HepG2 (cell line): ENCODE results near the gene IPO13. TPM values are rescaled to one million over a fixed set of nuclear protein-coding genes. Genes with fewer than 3 reads are reported as not detected.

ENCODE experiments used
- CHCHD3 ChIP-seq: sonication (generic); formaldehyde crosslinking; IDR thresholded peaks from 2 replicates; pipeline ENCODE4 v1.8.0; 2022; ENCODE audit warnings: mild to moderate bottlenecking, missing genetic modification reagents, moderate library complexity
- CREM ChIP-seq, 2 experiments: sonication (generic) in 1 of 2; formaldehyde crosslinking in 1 of 2; IDR thresholded peaks; 2 replicates each; pipeline versions ENCODE4 v1.4.0 to v1.6.1; 2016 to 2020; ENCODE audit warnings: antibody characterized with exemption in 1 of 2, mild to moderate bottlenecking in 1 of 2, missing genetic modification reagents in 1 of 2
- FOXA1 ChIP-seq, 2 experiments: fragments of 450-650 bp in 1 of 2; sonication (generic) in 1 of 2; formaldehyde crosslinking in 1 of 2; IDR thresholded peaks; 2 replicates each; pipeline versions ENCODE4 v1.4.0 to v1.6.1; 2016 to 2020; ENCODE audit warnings: missing genetic modification reagents in 1 of 2
- LCORL ChIP-seq, 2 experiments: fragments of 450-650 bp in 1 of 2; sonication (generic) in 1 of 2; formaldehyde crosslinking in 1 of 2; IDR thresholded peaks; 2 replicates each; pipeline versions ENCODE4 v1.5.0 to v1.6.1; 2017 to 2020; ENCODE audit warnings: antibody characterized with exemption in 1 of 2, missing genetic modification reagents in 1 of 2
- RORA ChIP-seq: sonication (generic); formaldehyde crosslinking; IDR thresholded peaks from 2 replicates; pipeline ENCODE4 v1.5.0; 2020; ENCODE audit warnings: mild to moderate bottlenecking, missing genetic modification reagents, moderate library complexity
- SMYD3 ChIP-seq: sonication (generic); formaldehyde crosslinking; IDR thresholded peaks from 2 replicates; pipeline ENCODE4 v1.8.1; 2023; ENCODE audit warnings: mild to moderate bottlenecking, missing genetic modification reagents
- WIZ ChIP-seq: sonication (generic); formaldehyde crosslinking; IDR thresholded peaks from 2 replicates; pipeline ENCODE4 v1.5.1; 2020; ENCODE audit warnings: mild to moderate bottlenecking, missing genetic modification reagents
- YY1 ChIP-seq: IDR thresholded peaks from 2 replicates; pipeline ENCODE4 v1.6.1; 2011; ENCODE audit warnings: low read length, low read depth, moderate library complexity, mild to moderate bottlenecking; ENCODE audit not compliant: insufficient read depth, insufficient replicate concordance
- ZEB1 ChIP-seq: IDR thresholded peaks from 2 replicates; pipeline ENCODE4 v1.6.1; 2012; ENCODE audit warnings: mild to moderate bottlenecking, low read depth, inconsistent platforms; ENCODE audit not compliant: insufficient replicate concordance
- ZFAT ChIP-seq: sonication (generic); formaldehyde crosslinking; conservative IDR thresholded peaks from 2 replicates; pipeline ENCODE4 v1.8.1; 2023; ENCODE audit warnings: missing genetic modification reagents, inconsistent platforms
- ZNF207 ChIP-seq: fragments of 450-650 bp; IDR thresholded peaks from 2 replicates; pipeline ENCODE4 v1.6.1; 2016; ENCODE audit warnings: antibody characterized with exemption, borderline replicate concordance
- ZNF280B ChIP-seq: sonication (generic); formaldehyde crosslinking; IDR thresholded peaks from 2 replicates; pipeline ENCODE4 v1.5.0; 2020; ENCODE audit warnings: missing genetic modification reagents, mild to moderate bottlenecking, borderline replicate concordance
- ZNF281 ChIP-seq: sonication (generic); formaldehyde crosslinking; IDR thresholded peaks from 2 replicates; pipeline ENCODE4 v1.4.0; 2020; ENCODE audit warnings: missing genetic modification reagents, borderline replicate concordance
- ZNF772 ChIP-seq: sonication (generic); formaldehyde crosslinking; IDR thresholded peaks from 2 replicates; pipeline ENCODE4 v1.5.0; 2020; ENCODE audit warnings: mild to moderate bottlenecking, missing genetic modification reagents
- polyA plus RNA-seq, 8 experiments: library from polyadenylated mRNA; depleted of rRNA in 3 of 8; stranded (reverse) in 7 of 8; unstranded in 1 of 8; fragments of >200 nt; fragmentation: Illumina TruSeq in 4 of 8; extraction: Trizol in 4 of 8; gene quantifications; 2 replicates each; pipeline versions ENCODE4 v1.2.1 to v1.2.3, GENCODE V29; 2011 to 2016; ENCODE audit warnings: low read depth in 4 of 8, missing spikeins in 1 of 8, mixed read lengths in 1 of 8; ENCODE audit not compliant: insufficient read depth in 1 of 8
- total RNA-seq, 5 experiments: library from RNA; depleted of rRNA; stranded (reverse); fragments of >200 nt; fragmentation: Illumina TruSeq; extraction: Trizol; gene quantifications; 2 replicates each; pipeline ENCODE4 v1.2.3, GENCODE V29; 2016; ENCODE audit warnings: low read depth in 1 of 5
- TF ChIP-seq, protein P1 (sequence below): sonication (generic); formaldehyde crosslinking; IDR thresholded peaks from 2 replicates; pipeline ENCODE4 v1.4.0; 2020; ENCODE audit warnings: missing genetic modification reagents
- TF ChIP-seq, protein P2 (sequence below): sonication (generic); formaldehyde crosslinking; IDR thresholded peaks from 2 replicates; pipeline ENCODE4 v1.5.1; 2020; ENCODE audit warnings: mild to moderate bottlenecking, missing genetic modification reagents, moderate library complexity

The IPO13 gene
- total and polyA plus RNA-seq, 2 of the 13 experiments (the other 11 are each of a cell fraction or from before 2014, with no cell fraction given), result 12.9 to 15.6 TPM

GRCh38 chr1:43935711-43936427 is 10.9 kb upstream of the IPO13 start (continued):
- TF ChIP-seq ZFAT (CRISPR knock-in tag), result 0 out of 2 replicates have a peak, but pooled peaks have one; percentile 5
- TF ChIP-seq FOXA1 (IDR thresholded peaks at IDR 0.05), result no peak
- 0 out of 2 replicates have a peak, but pooled peaks have one; percentile 8 for TF ChIP-seq FOXA1 (CRISPR knock-in tag; IDR thresholded peaks at IDR 0.05)
- TF ChIP-seq ZNF207, result no peak
- TF ChIP-seq, protein P1, sequence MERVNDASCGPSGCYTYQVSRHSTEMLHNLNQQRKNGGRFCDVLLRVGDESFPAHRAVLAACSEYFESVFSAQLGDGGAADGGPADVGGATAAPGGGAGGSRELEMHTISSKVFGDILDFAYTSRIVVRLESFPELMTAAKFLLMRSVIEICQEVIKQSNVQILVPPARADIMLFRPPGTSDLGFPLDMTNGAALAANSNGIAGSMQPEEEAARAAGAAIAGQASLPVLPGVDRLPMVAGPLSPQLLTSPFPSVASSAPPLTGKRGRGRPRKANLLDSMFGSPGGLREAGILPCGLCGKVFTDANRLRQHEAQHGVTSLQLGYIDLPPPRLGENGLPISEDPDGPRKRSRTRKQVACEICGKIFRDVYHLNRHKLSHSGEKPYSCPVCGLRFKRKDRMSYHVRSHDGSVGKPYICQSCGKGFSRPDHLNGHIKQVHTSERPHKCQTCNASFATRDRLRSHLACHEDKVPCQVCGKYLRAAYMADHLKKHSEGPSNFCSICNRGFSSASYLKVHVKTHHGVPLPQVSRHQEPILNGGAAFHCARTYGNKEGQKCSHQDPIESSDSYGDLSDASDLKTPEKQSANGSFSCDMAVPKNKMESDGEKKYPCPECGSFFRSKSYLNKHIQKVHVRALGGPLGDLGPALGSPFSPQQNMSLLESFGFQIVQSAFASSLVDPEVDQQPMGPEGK (CRISPR knock-in tag), result 0 out of 2 replicates have a peak, but pooled peaks have one; percentile 3
- TF ChIP-seq, protein P2, sequence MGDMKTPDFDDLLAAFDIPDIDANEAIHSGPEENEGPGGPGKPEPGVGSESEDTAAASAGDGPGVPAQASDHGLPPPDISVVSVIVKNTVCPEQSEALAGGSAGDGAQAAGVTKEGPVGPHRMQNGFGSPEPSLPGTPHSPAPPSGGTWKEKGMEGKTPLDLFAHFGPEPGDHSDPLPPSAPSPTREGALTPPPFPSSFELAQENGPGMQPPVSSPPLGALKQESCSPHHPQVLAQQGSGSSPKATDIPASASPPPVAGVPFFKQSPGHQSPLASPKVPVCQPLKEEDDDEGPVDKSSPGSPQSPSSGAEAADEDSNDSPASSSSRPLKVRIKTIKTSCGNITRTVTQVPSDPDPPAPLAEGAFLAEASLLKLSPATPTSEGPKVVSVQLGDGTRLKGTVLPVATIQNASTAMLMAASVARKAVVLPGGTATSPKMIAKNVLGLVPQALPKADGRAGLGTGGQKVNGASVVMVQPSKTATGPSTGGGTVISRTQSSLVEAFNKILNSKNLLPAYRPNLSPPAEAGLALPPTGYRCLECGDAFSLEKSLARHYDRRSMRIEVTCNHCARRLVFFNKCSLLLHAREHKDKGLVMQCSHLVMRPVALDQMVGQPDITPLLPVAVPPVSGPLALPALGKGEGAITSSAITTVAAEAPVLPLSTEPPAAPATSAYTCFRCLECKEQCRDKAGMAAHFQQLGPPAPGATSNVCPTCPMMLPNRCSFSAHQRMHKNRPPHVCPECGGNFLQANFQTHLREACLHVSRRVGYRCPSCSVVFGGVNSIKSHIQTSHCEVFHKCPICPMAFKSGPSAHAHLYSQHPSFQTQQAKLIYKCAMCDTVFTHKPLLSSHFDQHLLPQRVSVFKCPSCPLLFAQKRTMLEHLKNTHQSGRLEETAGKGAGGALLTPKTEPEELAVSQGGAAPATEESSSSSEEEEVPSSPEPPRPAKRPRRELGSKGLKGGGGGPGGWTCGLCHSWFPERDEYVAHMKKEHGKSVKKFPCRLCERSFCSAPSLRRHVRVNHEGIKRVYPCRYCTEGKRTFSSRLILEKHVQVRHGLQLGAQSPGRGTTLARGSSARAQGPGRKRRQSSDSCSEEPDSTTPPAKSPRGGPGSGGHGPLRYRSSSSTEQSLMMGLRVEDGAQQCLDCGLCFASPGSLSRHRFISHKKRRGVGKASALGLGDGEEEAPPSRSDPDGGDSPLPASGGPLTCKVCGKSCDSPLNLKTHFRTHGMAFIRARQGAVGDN (CRISPR knock-in tag), result peak; percentile 24; the same call in 1 of the 2 replicates
- peak; percentile 68 for TF ChIP-seq ZEB1
- TF ChIP-seq YY1, result no peak
- TF ChIP-seq RORA, result no peak
- TF ChIP-seq WIZ (CRISPR knock-in tag), result 0 out of 2 replicates have a peak, but pooled peaks have one; percentile 13
- peak; percentile 41; the same call in 1 of the 2 replicates for TF ChIP-seq ZNF280B (CRISPR knock-in tag)
- 0 out of 2 replicates have a peak, but pooled peaks have one; percentile 9 for TF ChIP-seq CHCHD3 (CRISPR knock-in tag)
- TF ChIP-seq LCORL (IDR thresholded peaks at IDR 0.05), result no peak
- peak; percentile 12; the same call in 1 of the 2 replicates for TF ChIP-seq LCORL (CRISPR knock-in tag; IDR thresholded peaks at IDR 0.05)
- 0 out of 2 replicates have a peak, but pooled peaks have one; percentile 21 for TF ChIP-seq ZNF281
- TF ChIP-seq SMYD3 (CRISPR knock-in tag), result no peak
- 0 out of 2 replicates have a peak, but pooled peaks have one; percentile 36 for TF ChIP-seq ZNF772
- TF ChIP-seq CREM (IDR thresholded peaks at IDR 0.05), result no peak
- TF ChIP-seq CREM (CRISPR knock-in tag; IDR thresholded peaks at IDR 0.05), result no peak
